Cardiac muscle cell (in vitro differentiated cells and primary cell): ENCODE data around the gene ONECUT1. TPM values are rescaled to one million over a fixed set of nuclear protein-coding genes. Genes with fewer than 3 reads are reported as not detected.

Experiments used
- DNase-seq, 2 donors: peaks; one replicate each; pipeline versions ENCODE4 v3.0.0 to v3.0.0-alpha.2; 2010 to 2017; ENCODE audit warnings: low read depth in 1 of 2, low spot score in 1 of 2
- H3K27ac ChIP-seq: fragments of 200-600 bp; sonication (generic); 2 replicates; pipeline ENCODE4 v1.5.1; 2016
- H3K27me3 ChIP-seq: fragments of 200-600 bp; sonication (generic); 2 replicates; pipeline ENCODE4 v1.6.0; 2016; ENCODE audit warnings: control low read depth
- H3K36me3 ChIP-seq: fragments of 200-600 bp; sonication (generic); 2 replicates; pipeline ENCODE4 v1.5.1; 2016; ENCODE audit warnings: control low read depth
- H3K4me1 ChIP-seq: fragments of 200-600 bp; sonication (generic); 2 replicates; pipeline ENCODE4 v1.8.1; 2017; ENCODE audit warnings: low read depth, mild to moderate bottlenecking, mixed run types
- H3K4me3 ChIP-seq: fragments of 200-600 bp; sonication (generic); 2 replicates; pipeline ENCODE4 v1.5.1; 2016; ENCODE audit warnings: mild to moderate bottlenecking
- H3K9me3 ChIP-seq: fragments of 200-600 bp; sonication (generic); 2 replicates; pipeline ENCODE4 v1.5.1; 2017; ENCODE audit warnings: low read depth, mild to moderate bottlenecking, control low read depth
- CTCF ChIP-seq: IDR thresholded peaks from 2 replicates; pipeline ENCODE4 v1.5.1; 2012; ENCODE audit warnings: low read depth, mild to moderate bottlenecking, low read length
- polyA plus RNA-seq: library from polyadenylated mRNA; unstranded; fragments of >200 nt; fragmentation: Nextera tagmentation; extraction: Ambion mirVana; gene quantifications from 2 replicates; pipeline ENCODE4 v1.2.1, GENCODE V29; 2016
- total RNA-seq: library from RNA; depleted of rRNA; stranded (reverse); fragments of >200 nt; gene quantifications from 2 replicates; pipeline ENCODE4 v1.2.3, GENCODE V29; 2016

The ONECUT1 gene
- total and polyA plus RNA-seq, 2 experiments from 2014 or later: 0.18 TPM; not detected in 1

- Histone ChIP-seq H3K27me3 (no peaks in the 10 kb centered on the region), H3K4me1 (no peaks in the 10 kb centered on the region), H3K36me3 (no peaks in the 10 kb centered on the region), H3K27ac (no peak overlapping the region), H3K4me3 (no peak overlapping the region), H3K9me3 (no peaks in the 10 kb centered on the region)
- TF ChIP-seq CTCF: no peak
- DNase-seq: no peak
Measured at GRCh38 chr15:52710708-52711389, 79.3 kb downstream of the ONECUT1 start.

GRCh38 chr15:52710050-52710707 lies 80.0 kb downstream of the ONECUT1 start:
- Histone ChIP-seq H3K27ac (no peak overlapping the region), H3K4me1 (no peaks in the 10 kb centered on the region), H3K36me3 (no peaks in the 10 kb centered on the region), H3K27me3 (no peaks in the 10 kb centered on the region), H3K9me3 (no peaks in the 10 kb centered on the region), H3K4me3 (no peak overlapping the region)
- no peak for TF ChIP-seq CTCF
- DNase-seq: no peak

- no peak for TF ChIP-seq CTCF
- Histone ChIP-seq H3K4me3 (peak overlapping the region; percentile 15), H3K27me3 (no peaks in the 10 kb centered on the region), H3K36me3 (no peaks in the 10 kb centered on the region), H3K9me3 (no peaks in the 10 kb centered on the region), H3K27ac (no peak overlapping the region), H3K4me1 (no peaks in the 10 kb centered on the region)
- peak in 1 of 2 donors; percentile 81 for DNase-seq
Measured at GRCh38 chr15:52709187-52709981, 80.8 kb downstream of the ONECUT1 start.

Other genes with a start within 250 kb of the ONECUT1 start
- 90.2 and 176 TPM in 2 replicates for gene ARPP19, start 221.3 kb downstream of the ONECUT1 start, total RNA-seq
- 78.9 and 133 TPM in 2 replicates for gene ARPP19, start 221.3 kb downstream of the ONECUT1 start, polyA plus RNA-seq
- gene ATOSA, start 110.9 kb downstream of the ONECUT1 start, total RNA-seq: 13.9 and 23.6 TPM in 2 replicates
- gene ATOSA, start 110.9 kb downstream of the ONECUT1 start, polyA plus RNA-seq: 10.8 and 19.9 TPM in 2 replicates